Measurements from ENCODE around the gene CHID1. TPM values are rescaled to one million over a fixed set of nuclear protein-coding genes. Genes with fewer than 3 reads are reported as not detected.

The CHID1 gene
- total RNA-seq, 1 donor from 2014 or later: 29.5 TPM

- DNase-seq (ENCODE audit: low read depth in 2 of 2): no peak
These were observed 72.7 kb downstream of the CHID1 start for GRCh38 chr11:837990-838307.

GRCh38 chr11:837189-837989 is 73.2 kb downstream of the CHID1 start:
- DNase-seq (ENCODE audit: low read depth in 2 of 2): no peak

DNA sequence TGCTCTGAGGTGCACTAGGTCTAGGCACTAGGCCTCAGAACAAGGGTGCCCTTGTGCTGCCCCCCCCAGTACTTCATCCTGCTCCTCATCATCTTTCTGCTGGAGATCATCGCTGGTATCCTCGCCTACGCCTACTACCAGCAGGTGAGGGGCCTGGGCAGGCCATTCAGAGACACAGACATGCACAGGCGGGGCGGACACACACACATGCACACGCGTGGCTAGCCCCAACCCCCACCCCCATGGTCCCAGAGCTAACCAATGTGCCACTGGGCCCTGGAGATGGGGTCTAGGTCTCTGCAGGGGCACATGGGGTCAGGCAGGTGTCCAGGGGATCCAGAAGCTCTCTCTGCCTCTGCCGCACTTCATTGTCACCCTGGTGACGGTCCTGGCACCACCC is 73.9 kb downstream of the CHID1 start:
- no peak for DNase-seq (ENCODE audit: low read depth in 2 of 2)

DNA sequence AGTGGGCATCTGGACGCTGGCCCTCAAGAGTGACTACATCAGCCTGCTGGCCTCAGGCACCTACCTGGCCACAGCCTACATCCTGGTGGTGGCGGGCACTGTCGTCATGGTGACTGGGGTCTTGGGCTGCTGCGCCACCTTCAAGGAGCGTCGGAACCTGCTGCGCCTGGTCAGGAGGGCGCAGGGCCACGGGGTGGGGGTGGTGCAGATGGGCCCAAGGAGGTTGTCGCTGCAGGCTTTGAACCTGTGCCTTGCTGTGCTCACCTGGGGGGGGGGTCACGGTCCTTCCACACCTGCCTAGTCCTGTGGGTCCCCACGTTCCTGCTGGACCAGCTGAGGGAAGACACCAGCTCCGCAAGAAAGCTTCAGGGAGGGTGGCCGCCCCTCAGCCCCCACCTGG is 74.3 kb downstream of the CHID1 start:
- DNase-seq (ENCODE audit: low read depth in 2 of 2): no peak

- DNase-seq (ENCODE audit: low read depth in 2 of 2): peak; percentile 58 to 92
These were observed 76.0 kb downstream of the CHID1 start for GRCh38 chr11:834371-835316.

GRCh38 chr11:833849-834311 is 76.7 kb downstream of the CHID1 start:
- DNase-seq (ENCODE audit: low read depth in 2 of 2): no peak

DNA sequence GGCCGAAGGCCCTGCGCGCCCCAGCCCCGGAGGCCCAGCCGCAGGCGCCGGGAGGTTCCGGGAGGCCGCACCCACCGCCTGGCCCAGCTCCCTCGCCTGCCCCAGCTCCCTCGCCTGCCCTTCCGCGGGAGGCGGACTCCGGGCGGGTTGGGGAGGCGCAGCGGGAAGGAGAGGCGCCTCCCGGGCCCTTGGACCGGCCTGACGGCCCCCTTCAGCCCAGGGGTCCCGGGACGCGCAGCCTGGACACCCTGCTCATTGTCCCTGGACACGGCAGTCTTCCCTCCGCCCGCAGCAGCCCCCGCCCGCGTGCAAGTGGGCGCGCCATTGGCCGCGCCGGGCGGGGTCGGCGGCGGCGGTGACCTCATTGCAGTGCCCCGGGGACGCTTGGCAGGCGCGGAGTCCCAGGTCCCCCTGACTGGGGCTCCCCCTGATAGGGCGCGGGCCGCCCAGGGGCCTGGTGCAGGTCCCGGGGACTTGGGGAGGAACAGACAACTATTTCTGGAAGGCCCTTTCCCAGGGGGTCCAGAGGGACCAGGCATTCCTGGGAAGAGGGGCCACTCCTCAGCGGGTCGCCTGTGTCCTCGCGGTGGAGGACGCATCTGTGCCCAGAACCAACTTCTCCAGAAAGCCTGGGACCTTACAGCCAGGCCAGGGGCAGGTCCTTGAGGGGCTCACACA is 77.4 kb downstream of the CHID1 start:
- DNase-seq (ENCODE audit: low read depth in 2 of 2): peak in 1 of 2 donors; percentile 67

DNA sequence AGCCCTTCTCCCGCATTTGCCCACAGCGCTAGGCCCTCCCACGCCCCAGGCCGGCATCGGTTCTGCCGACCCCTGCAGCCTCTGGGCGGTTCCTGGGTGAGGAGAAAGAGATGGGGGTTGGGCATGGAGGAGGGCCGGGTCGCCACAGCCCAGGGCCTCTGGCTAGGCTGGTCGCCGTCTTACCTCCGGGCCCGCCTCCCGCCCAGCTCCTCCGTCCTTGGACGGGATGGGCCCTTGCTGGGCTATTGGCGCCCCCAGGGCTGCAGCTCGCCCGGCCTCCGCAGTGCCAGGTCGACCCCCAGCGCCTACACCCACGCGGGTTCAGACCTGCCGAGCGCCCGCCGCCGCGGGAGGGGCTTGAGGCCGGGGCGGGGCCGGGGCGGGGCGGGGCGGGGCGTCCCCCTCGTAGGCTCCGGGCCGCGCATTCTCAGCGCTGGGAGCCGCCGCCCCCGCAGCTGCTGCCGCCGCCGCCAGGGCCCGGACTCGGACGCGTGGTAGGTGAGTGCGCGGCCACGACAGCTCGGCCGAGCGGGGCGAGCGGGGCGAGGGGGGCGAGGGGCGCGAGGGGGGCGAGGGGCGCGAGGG is 78.0 kb downstream of the CHID1 start, which contains the start of gene CD151:
CD151 (plus strand) TSS at position 424 of the 585 bp plus-strand sequence. CDS start 3,118 bp downstream, outside the sequence.
- DNase-seq (ENCODE audit: low read depth in 2 of 2): peak in 1 of 2 donors; percentile 69

DNA sequence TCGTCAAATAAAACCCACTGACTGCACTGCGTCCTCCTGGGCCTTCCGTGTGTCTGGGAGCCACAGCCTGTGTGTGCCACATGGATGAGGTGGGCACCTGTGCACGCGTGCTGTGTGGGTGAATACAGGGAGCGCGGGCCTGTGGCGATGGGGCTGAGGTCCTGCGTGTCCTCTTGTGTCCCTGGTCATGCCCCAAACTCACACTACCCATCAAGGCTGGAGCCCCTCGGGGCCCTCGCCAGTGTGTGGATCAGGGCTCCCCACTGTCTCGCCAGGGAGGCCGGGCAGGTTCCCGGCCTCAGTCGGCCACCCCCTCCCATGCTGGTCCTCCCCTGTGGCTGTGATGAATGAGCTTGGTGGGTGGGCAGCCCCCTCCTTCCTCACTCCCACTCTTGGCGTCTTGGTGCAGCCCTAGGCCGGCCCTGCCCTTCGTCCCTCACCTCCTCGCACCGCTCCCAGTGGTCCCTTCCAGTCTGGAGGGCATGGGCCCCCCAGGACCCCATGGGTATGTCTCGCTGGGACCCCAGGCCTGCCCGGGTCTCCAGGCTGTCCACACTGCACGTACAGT is 78.6 kb downstream of the CHID1 start:
- DNase-seq (ENCODE audit: low read depth in 2 of 2): no peak

GRCh38 chr11:831118-831864 is 79.3 kb downstream of the CHID1 start:
- peak in 1 of 2 donors; percentile 70 for DNase-seq (ENCODE audit: low read depth in 2 of 2)

- DNase-seq (ENCODE audit: low read depth in 2 of 2): peak; percentile 65 to 88
These were observed 80.1 kb downstream of the CHID1 start for GRCh38 chr11:830295-831117.

GRCh38 chr11:829847-830294 is 80.7 kb downstream of the CHID1 start:
- DNase-seq (ENCODE audit: low read depth in 2 of 2): no peak

GRCh38 chr11:829176-829846 is 81.3 kb downstream of the CHID1 start:
- peak; percentile 94 to 96 for DNase-seq (ENCODE audit: low read depth in 2 of 2)

DNA sequence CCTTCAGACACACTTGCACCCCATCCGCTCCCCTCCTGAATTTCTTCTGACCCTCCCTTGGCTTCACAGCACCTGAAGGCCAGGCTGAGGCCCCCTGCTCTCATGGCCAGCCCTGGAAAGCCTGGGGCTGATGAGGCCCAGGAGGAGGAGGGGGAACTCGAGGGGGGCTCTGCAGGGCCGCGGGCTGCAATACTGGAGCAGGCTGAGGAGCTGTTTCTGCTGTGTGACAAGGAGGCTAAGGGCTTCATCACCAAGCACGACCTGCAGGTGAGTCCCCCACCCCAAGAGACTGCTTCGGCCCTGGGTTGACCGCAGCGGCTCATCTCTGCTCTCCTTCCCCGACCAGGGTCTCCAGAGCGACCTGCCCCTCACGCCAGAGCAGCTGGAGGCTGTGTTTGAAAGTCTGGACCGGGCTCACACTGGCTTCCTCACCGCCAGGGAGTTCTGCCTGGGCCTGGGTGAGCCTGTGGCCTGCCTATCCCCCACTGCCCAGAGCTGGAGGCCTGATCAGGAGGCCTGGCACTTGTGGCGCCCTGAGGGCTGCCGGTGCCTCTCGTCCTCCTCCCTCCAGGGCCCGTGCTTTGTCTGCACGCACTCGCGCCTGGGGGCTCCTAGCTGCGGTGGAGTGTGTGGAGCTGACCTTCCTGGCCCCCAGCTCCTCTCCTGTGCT is 82.0 kb downstream of the CHID1 start:
- no peak for DNase-seq (ENCODE audit: low read depth in 2 of 2)

DNA sequence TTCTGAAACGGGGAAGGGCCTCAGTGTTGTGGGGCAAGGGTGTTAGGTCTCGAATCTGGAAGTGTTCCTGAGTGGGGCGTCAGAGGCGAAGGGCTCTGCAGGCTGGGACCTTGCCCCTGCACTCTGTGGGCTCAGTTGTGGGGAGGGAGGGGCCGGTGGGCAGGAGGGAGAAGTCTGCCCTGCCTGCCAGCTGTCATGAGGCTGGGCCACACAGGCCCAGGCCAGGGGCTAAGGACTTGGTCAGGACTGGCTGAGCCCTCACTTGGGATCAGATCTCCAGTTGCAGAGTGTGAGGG is 82.8 kb downstream of the CHID1 start, which contains the start of gene CRACR2B:
CRACR2B (plus strand) TSS at position 23 of the 296 bp plus-strand sequence. CDS start 689 bp downstream, outside the sequence.
- no peak for DNase-seq (ENCODE audit: low read depth in 2 of 2)

GRCh38 chr11:827146-827896 is 83.3 kb downstream of the CHID1 start:
- no peak for DNase-seq (ENCODE audit: low read depth in 2 of 2)

GRCh38 chr11:826836-827145 is 83.8 kb downstream of the CHID1 start:
- DNase-seq (ENCODE audit: low read depth in 2 of 2): no peak

GRCh38 chr11:826227-826621 is 84.4 kb downstream of the CHID1 start:
- DNase-seq (ENCODE audit: low read depth in 2 of 2): no peak

Data from dermis microvascular lymphatic vessel endothelial cell (primary cell).